Renal pelvis (tissue), 4 donors: ENCODE results near the gene KRT40. TPM values are rescaled to one million over a fixed set of nuclear protein-coding genes. Genes with fewer than 3 reads are reported as not detected.

Experiments used
- DNase-seq: peaks from one replicate; pipeline ENCODE4 v3.0.0-alpha.2; 2013
- polyA plus RNA-seq, 3 donors: library from polyadenylated mRNA; unstranded; fragments of 120-200 nt; gene quantifications; one replicate each; pipeline ENCODE4 v1.2.1, GENCODE V29; 2013; ENCODE audit not compliant: insufficient read length in 3 of 3

Gene KRT40
- polyA plus RNA-seq, 3 donors: 0.12 TPM; not detected in 2

DNA sequence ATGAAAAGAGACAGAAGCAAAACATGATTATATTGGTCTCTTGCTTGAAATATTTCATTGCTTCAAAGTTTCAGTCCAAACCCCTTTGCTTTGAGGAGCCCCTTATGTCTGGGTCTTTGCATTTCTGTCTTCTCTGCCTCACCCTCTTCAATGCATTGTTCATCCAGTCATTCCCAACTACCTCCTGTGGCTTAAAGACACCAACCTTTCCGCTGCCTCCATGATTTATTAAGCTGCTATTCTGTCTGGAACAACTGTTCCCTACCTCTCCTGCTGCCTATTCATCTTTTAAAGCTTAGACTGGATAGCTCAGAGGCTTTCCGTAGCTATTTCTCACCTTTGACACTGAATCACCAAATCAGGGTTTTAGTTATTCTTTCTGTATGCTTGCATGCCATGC lies 13.2 kb upstream of the KRT40 start:
- DNase-seq: no peak

DNA sequence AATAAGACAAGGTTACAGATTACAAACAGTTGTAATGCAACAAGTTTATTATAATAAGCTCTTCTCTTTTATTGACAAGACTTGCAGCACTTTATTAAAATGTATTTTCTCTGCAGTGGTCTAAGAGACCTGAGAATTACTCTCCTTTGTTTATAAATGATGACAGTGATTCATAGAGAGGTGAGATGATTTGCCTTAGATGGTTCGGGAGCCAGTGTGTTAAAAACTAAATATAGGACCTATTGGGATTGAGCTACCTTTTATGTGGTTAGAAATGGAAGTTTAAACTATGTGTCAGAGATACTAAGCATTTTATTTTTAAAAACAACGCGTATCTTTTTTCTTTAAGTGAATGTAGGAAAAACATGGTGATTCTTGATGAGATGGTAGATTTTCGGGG lies 12.7 kb upstream of the KRT40 start:
- no peak for DNase-seq

DNA sequence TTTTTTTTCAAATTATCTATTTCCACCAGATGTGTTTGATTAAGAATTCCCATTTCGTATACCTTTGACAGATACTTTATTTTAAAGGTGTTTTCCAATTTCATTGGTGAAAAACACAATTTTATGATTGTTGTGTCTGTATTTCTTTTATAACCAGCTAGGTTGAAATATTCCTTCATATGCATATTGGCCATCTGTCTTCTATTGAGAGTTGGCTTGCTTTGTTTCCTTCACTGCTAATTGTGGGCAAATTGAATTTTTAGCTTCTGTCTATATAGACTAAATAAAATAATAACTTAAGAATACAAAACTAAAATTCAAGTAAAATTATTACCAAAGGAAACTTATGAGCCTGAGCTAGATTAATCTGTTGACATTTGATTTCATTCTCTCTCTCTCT lies 11.0 kb upstream of the KRT40 start:
- DNase-seq: no peak

DNA sequence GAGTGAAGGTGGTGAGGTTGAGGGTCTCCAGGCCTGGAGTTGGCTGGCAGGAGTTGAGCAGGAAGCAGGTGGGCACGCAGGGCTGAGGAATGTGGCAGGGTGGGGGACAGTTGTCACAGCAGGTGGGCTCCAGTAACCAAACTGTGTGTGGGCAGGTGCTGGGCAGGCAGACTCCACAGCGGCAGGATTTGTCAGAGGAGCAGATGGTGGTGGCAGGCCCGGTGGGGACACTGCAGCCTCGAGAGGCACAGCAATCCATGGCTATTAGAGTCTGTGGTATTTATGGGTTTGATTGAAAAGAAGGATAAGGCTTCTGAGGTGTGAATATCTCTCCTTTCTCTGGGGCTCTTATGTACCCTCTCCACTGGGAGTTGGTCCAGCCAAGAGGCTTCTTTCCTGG lies 9.7 kb upstream of the KRT40 start, which contains the start of gene KRTAP3-3:
Gene KRTAP3-3 (minus strand): TSS at position 326 of the 400 bp plus-strand sequence. CDS start 67 bp downstream, at position 259.
- no peak for DNase-seq

DNA sequence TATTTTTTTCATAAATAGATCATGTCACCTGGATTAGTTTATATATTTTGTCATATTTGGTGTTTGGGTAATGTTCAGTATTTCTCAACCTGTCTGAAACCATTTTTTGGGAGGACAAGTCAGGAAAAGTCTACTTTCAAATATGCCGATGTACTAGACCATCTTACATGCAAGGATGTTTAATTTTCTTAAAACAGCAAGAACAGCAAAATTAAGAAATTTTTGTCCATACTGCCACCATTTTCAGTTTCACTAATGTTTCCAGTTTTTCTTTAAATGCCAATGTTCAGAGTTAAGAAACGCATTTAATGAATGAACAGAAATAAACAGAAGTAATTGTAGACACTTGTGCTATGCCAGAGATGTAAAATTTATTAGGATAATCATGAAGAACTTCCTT lies 9.0 kb upstream of the KRT40 start:
- no peak for DNase-seq

DNA sequence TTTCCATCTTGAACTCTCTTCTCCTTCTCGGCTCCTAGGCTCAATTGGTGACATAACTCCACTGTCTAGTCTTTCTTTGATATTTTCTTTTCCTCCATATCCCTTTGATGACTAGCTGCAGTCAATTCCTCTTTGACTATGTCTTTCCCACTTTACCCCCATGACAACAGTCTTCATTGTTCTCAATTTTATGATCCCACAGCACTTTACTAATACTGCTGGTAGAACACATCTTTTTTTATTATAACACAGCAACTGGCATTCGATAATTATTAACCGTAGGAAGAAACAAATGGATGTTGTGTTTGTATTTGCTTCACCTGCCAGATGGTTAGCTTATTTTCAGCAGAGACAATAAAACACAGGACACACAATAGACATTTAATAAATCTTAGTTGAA lies 8.5 kb upstream of the KRT40 start:
- no peak for DNase-seq

DNA sequence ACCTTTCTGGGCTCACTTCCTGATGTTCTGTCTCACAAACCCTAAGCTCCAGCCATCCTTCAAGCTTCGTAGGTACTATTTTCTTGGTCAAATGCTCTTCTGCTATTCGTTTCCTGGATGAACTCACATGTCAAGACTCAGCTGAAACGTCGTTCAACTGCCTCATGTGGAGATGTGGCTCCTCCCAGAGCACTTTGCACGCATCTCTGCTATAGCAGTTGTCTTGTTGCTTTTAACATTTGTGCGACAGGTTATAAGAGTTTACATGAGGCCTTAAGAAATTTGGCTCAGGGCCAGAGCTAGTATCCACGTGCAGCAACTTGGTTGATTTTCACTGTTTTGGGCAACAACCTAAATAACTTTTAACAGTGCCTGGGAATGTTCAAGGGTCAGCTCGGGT lies 2.8 kb upstream of the KRT40 start:
- DNase-seq: no peak

DNA sequence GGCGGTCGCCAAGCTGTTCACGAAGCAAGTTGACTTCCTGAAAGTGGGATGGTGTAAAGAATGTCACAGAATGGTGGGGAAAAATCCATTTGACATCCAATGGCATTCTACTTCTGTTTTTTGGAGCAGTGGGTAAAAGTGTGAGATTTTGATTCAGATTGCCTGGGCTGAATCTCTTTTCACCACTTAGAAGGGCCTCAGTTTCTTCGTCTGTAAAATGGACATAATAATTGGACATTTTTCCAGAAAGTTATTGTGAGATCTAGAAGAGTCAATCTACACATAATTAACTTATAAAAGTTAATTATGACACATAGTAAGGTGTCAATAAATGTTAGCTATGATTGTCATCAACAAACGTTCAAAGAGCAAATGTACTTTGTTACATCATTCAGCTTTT lies 3.0 kb downstream of the KRT40 start:
- DNase-seq: no peak

DNA sequence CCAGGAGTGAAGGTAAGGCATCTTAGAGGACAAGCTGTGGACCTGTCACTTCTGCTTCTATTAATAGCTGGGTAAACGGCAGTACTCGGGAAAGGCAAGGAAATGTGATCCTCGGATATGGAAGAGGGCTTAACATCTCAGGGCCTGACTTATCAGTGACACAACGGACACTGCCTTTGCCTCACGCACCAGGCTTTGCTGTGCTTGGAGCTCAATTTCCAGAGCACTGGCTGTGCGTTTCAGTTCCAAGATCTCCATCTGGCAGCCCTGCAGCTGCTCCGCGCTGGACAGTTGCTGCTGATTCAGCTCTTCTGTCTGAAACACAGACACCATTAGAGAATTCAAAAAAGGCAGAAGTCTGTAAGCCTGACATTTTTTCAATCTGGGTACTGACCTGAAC lies 3.5 kb downstream of the KRT40 start:
- DNase-seq: no peak

DNA sequence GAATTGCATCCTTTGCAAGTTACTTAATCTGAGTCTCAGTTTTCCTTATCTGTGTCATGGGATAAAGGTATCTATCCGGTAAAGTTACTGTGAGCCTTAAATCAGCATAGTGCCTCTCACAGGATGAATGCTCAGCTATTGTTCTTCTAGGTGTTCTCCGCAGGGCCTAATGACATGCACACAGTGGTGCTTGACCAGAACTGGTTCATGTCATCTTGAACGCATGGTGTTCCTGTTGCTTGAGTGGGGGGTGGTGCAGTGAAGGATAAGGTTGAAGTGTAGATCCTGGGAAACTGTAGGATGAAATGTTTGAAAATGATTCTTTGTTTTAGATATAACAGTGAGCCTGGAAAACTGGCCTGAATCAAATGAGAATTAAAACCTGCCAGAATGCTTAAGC lies 4.0 kb downstream of the KRT40 start:
- no peak for DNase-seq

DNA sequence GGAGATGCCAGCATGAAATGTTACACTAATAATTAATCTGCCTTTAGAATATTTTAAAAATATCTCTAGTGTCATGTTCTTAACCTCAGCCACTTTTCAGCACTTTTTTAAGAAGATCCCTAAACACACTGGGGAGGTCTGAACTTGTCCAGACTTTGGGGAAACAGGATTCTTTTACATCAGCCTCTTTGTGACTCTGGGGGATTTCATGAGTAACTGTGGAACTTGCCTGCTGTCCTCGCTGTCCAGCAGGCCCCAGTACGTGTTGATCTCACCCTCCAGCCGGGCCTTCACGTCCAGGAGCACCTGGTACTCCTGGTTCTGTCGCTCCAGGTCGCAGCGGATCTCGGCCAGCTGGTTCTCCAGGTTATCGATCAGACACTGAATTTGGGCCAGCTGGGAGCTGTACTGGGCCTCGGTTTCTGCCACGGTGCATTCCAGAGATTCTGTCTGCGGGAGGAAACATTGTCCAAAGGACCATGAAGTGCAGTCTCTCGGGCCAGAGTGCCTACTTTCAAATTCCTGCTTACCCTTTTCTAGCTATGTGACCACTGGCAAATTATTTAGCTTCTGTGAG lies 5.5 kb downstream of the KRT40 start:
- no peak for DNase-seq

DNA sequence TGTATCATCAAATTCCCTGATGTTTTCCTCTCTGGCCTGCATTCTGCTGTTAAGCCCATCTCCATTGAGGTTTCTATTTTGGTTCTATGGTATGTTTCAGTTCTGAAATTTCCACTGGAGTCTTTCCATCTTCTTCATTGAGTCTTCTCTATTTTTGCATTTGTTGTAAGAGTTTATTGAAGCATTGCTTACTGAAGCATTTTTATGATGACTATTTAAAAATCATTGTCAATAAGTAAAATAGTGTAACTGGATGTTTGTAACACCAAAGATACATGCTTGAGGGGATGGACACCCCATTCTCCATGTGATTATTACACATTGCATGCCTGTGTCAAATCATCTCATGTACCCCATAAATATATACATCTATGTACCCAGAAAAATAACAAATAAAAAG lies 8.6 kb downstream of the KRT40 start:
- DNase-seq: no peak

DNA sequence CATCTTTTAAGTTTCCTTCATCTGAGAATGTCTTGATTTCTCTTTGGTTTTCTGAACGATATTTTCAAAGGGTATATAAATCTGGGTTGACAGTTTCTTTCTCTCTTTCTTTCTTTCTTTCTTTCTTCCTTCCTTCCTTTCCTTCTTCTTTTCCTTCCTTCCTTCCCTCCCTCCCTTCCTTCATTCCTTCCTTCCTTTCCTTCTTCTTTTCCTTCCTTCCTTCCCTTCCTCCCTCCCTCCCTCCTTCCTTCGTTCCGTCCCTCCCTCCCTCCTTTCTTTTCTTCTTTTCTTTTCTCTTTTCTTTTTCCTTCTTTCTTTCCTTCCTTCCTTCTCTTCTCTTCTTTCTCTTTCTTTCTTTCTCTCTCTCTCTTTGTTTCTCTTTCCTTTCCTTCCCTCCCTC lies 9.8 kb downstream of the KRT40 start:
- no peak for DNase-seq

DNA sequence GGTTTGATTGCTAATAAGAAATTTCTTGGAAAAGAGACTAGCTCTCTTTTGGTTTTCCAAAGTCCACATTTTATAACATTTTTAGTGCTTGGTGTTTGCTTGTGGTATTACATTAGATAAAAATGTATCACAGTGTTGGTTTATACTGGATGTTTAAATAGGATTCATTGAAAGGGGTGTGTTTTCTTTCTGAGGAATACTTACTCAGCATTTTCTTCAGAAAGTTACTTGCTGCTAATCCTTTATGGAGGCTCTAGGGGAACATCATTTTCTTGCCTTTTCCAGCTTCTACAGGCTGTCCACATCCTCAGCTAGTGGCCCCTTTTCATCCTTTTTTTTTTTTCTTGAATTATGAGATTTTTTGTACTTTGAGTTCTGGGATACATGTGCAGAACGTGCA lies 16.5 kb downstream of the KRT40 start:
- DNase-seq: no peak

DNA sequence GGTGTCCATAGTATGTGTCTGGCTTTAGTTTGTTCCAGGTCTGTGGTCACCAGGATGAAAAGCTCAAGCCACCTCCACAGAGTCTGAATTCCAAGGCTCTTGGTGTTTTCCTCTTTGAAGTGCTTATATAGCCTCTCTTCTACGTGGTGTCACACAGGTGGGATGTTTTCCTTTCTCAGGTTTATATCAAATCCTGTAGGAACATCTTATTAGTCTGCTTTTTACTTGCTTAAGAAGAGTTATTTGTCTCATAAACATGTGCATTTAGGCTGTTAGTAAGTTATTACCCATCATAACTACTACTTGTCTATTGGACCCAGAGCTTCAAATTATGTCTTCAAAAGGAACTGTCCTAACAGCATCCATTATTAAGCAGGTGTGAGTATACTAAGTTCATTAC lies 17.3 kb downstream of the KRT40 start, which contains the start of gene KRT39:
Gene KRT39 (minus strand): TSS at position 101 of the 400 bp plus-strand sequence. CDS start 92 bp downstream, at position 9.
- no peak for DNase-seq

DNA sequence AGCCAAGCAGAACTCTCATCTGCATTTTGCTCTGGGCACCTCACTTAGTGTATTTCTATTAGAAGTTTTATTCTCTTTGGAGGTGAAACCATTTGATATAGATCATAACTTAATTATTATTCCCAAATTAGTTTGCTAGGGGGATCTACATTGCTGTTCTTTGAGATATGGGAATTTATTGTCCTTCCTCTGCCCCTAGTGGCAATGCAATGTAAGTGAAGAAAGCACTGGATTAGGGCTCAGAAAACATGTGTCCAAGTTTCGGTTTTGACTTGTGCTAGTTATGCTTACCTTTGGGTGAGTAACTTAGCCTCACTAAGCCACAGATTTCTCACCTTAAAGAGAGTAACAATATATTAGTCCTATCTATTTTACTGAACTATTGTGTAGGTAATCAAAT lies 20.3 kb downstream of the KRT40 start:
- no peak for DNase-seq

DNA sequence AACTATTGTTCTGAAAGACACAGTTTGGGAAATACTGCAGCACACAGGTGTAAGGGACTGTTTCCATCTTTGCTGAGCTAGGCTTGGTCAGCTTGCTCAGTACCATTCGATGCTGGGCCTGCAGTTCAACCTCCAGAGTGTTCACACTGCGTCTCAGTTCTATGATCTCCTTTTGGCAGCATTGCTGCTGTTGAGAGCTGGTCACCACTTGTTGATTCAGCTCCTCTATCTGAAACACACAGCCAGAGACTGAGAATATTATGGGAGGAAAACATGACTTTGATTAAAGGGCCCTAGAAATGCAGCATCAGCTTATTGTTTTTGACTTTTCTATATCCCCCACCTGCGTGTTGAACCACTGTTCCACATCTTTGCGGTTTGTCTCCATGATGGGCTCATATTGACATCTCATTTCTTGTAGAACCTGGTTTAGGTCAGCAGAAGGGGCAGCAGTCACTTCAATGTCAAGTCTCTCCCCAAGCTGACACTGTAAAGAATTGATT lies 22.0 kb downstream of the KRT40 start:
- no peak for DNase-seq

DNA sequence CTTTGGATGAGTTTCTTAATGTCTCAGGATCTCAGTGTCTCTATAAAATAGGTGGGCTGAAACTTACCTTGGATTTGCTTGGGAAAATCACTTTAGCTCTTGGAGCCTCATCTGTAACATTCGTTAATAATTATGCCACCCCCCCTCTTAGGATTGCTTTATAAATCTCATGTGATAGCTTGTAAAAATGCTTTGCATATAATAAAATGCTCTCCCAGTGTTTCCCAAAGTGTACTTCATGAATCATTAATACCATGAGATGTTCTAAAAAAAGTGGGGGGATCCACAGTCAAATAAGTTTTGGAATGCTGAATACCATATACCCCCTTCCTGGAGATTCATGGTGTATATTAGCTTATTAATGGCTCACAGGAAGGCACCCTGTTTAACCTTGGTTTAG lies 22.5 kb downstream of the KRT40 start:
- DNase-seq: no peak

DNA sequence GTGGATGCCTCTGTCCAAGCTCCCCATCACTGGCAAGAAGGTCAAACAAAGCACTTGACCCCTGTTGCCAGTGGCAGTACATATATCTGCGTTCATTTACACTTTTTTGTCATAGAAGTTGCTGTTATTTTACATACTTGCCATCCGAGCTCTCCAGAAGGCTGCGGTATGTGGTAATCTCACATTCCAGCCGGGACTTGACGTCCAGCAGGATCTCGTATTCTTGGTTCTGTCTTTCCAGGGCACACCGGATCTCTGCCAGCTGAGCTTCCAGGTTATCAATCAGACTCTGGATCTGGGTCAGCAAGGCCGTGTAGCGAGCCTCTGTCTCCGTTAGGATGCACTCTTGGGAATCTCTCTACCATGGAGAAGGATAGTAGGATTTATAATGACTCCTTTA lies 24.0 kb downstream of the KRT40 start:
- DNase-seq: no peak

DNA sequence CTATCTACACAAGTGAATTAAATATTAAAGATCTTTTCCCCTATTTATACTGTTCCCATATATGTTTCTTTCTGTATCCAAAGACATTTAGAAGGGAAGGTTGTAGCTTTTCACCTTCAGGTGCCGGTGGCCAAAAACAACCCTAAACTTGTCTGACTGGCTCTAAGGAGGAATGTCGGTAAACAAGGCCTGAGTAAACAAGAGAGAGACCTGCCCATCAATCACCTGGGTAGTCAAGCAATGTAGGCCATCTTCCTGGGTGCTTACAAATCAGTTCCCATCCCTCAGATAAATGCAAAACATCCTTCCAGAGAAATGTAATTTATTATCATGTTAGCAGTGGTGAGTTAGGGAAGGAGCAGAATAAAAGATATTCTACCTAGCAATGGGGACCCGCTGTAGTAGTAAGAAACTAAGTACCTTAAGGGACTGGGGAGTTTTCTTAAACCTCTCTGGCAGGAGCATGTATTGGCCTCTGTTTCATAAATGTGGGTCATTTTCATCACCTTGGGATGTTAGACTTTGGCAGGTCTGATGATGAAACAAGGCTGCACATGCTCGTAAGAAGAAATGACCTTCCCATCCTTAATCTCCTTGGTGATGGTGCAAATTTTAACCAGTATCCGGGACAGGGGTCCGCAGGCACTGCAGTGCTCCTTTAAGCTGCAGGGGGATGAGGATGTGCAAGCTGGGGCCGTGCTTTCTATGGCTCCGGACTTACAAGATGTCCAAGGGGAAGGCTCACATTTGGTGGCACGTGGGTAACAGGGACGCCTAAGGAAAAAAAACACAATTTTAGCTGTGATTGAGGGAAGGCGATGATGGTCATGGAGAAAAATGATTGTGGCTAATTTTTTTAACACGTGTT lies 25.8 kb downstream of the KRT40 start:
- DNase-seq: no peak

DNA sequence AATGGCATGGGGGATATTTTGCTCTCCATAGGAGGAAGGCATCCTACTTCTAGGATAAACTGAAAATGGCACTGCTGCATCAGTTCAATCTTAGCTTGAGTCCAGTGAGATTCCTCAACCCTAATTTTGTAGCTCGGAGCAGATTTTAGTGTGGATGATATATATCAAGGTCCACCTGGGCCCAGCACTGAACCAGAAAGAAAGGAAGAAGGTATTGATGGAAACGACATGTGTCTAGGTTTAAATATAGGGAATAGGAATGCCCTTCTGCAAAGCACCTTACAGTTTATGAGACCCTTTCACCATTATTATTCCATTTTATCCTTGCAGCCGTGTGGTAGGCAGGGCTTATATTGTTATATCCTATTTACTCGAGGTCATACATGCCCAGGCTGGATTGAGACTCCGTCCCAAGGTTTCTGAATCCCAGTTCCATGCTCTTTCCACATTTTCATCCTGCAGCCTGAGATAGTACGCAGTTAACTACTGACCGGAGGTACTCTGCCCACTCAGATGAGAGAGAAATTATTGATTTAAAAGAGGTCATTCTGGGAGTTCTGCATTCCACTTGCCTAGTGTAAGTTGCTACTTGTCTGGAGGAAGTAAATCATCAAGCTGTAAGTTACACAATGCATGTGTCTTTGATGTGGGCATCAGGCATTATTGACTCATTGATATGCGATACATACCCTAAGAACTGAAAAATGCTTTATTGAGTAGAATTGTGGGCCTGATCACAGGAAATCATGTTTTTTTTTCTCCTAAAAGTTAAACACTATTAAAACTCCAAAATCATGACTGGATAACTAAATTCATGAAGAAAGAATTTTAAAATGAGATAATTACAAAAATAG lies 27.5 kb downstream of the KRT40 start:
- no peak for DNase-seq

DNA sequence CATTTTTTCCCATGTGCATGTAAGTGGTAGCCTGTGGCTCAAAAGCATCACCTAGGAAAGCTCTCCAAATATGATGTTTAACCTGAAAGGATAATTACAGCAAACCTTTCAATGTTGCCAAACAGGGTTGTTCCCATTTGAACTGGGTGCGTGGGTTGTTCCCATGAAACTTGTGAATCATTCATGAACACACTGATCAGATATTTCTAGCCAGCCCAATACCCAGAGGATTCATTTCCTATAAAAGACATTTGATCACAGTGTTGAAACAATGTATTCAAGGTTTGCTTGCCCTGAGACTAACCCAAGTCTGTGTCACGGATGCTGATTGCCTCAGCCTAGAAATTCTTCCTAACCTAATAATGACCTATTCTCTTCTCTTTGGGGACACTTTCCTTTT lies 30.2 kb downstream of the KRT40 start:
- DNase-seq: no peak
